Measurements from ENCODE around the gene KCNK2. TPM values are rescaled to one million over a fixed set of nuclear protein-coding genes. Genes with fewer than 3 reads are reported as not detected.

The KCNK2 gene
- total RNA-seq, 2 experiments from 2014 or later, result not detected

GRCh38 chr1:215113776-215114153 lies 31.2 kb downstream of the KCNK2 start:
- Mint-ChIP-seq H3K27ac (no peak overlapping the region), H3K36me3 (ENCODE audit: low read depth) (no peaks in the 10 kb centered on the region), H3K4me1 (no peaks in the 10 kb centered on the region), H3K9me3 (peaks cover 2% of the 10 kb centered on the region), H3K4me3 (no peak overlapping the region), H3K27me3 (no peaks in the 10 kb centered on the region)
- ChIA-PET POLR2A (no interaction called here), CTCF (no interaction called here)
- DNase-seq, result no peak

- H3K4me3 Mint-ChIP-seq, result no peak overlapping the region
- peaks cover 2% of the 10 kb centered on the region for H3K9me3 Mint-ChIP-seq
- ChIA-PET POLR2A (no interaction called here), CTCF (no interaction called here)
- no peak overlapping the region for H3K27ac Mint-ChIP-seq
- no peaks in the 10 kb centered on the region for H3K36me3 Mint-ChIP-seq (ENCODE audit: low read depth)
- no peak for DNase-seq
- H3K27me3 Mint-ChIP-seq, result no peaks in the 10 kb centered on the region
- no peaks in the 10 kb centered on the region for H3K4me1 Mint-ChIP-seq
These were observed 31.8 kb downstream of the KCNK2 start for GRCh38 chr1:215114154-215114933.

GRCh38 chr1:215115760-215116159 lies 33.2 kb downstream of the KCNK2 start:
- POLR2A ChIA-PET, result no interaction called here
- no peak overlapping the region for H3K27ac Mint-ChIP-seq
- CTCF ChIA-PET, result interaction anchor here (0.7 kb wide), 2 partner anchors 9 to 68 kb away, joined by 3 read pairs; no protein-coding TSS in a partner anchor
- DNase-seq, result no peak
- no peaks in the 10 kb centered on the region for H3K27me3 Mint-ChIP-seq
- H3K9me3 Mint-ChIP-seq, result no peaks in the 10 kb centered on the region
- no peaks in the 10 kb centered on the region for H3K36me3 Mint-ChIP-seq (ENCODE audit: low read depth)
- H3K4me1 Mint-ChIP-seq, result no peaks in the 10 kb centered on the region
- no peak overlapping the region for H3K4me3 Mint-ChIP-seq

GRCh38 chr1:215118081-215118480 lies 35.5 kb downstream of the KCNK2 start:
- no peak overlapping the region for H3K27ac Mint-ChIP-seq
- H3K27me3 Mint-ChIP-seq, result no peaks in the 10 kb centered on the region
- DNase-seq, result no peak
- POLR2A ChIA-PET, result no interaction called here
- H3K9me3 Mint-ChIP-seq, result no peaks in the 10 kb centered on the region
- H3K4me3 Mint-ChIP-seq, result no peak overlapping the region
- H3K36me3 Mint-ChIP-seq (ENCODE audit: low read depth), result no peaks in the 10 kb centered on the region
- no peaks in the 10 kb centered on the region for H3K4me1 Mint-ChIP-seq
- CTCF ChIA-PET, result no interaction called here

GRCh38 chr1:215119056-215119455 lies 36.5 kb downstream of the KCNK2 start:
- Mint-ChIP-seq H3K27ac (no peak overlapping the region), H3K27me3 (no peaks in the 10 kb centered on the region), H3K9me3 (no peaks in the 10 kb centered on the region), H3K36me3 (ENCODE audit: low read depth) (no peaks in the 10 kb centered on the region), H3K4me3 (no peak overlapping the region), H3K4me1 (no peaks in the 10 kb centered on the region)
- POLR2A ChIA-PET, result no interaction called here
- DNase-seq, result no peak
- CTCF ChIA-PET, result no interaction called here

- CTCF ChIA-PET, result no interaction called here
- no peak overlapping the region for H3K27ac Mint-ChIP-seq
- no peak overlapping the region for H3K4me3 Mint-ChIP-seq
- no peaks in the 10 kb centered on the region for H3K4me1 Mint-ChIP-seq
- POLR2A ChIA-PET, result no interaction called here
- no peaks in the 10 kb centered on the region for H3K36me3 Mint-ChIP-seq (ENCODE audit: low read depth)
- no peak for DNase-seq
- no peaks in the 10 kb centered on the region for H3K9me3 Mint-ChIP-seq
- no peaks in the 10 kb centered on the region for H3K27me3 Mint-ChIP-seq
These were observed 37.3 kb downstream of the KCNK2 start for GRCh38 chr1:215119719-215120365.

- Mint-ChIP-seq H3K27me3 (no peaks in the 10 kb centered on the region), H3K4me1 (no peaks in the 10 kb centered on the region), H3K9me3 (no peaks in the 10 kb centered on the region)
These were observed 46.0 kb downstream of the KCNK2 start for GRCh38 chr1:215128504-215128903.

GRCh38 chr1:215131291-215131690 lies 48.8 kb downstream of the KCNK2 start:
- Mint-ChIP-seq H3K27ac (no peak overlapping the region), H3K36me3 (ENCODE audit: low read depth) (no peaks in the 10 kb centered on the region), H3K27me3 (no peaks in the 10 kb centered on the region), H3K4me1 (no peaks in the 10 kb centered on the region), H3K4me3 (no peak overlapping the region), H3K9me3 (no peaks in the 10 kb centered on the region)
- ChIA-PET CTCF (no interaction called here), POLR2A (no interaction called here)
- no peak for DNase-seq

More at GRCh38 chr1:215128504-215128903, 46.0 kb downstream of the KCNK2 start:
- POLR2A ChIA-PET, result no interaction called here
- no peak overlapping the region for H3K4me3 Mint-ChIP-seq
- no peaks in the 10 kb centered on the region for H3K36me3 Mint-ChIP-seq (ENCODE audit: low read depth)
- CTCF ChIA-PET, result no interaction called here
- H3K27ac Mint-ChIP-seq, result no peak overlapping the region
- no peak for DNase-seq

GRCh38 chr1:215132156-215132555 lies 49.6 kb downstream of the KCNK2 start:
- ChIA-PET CTCF (no interaction called here), POLR2A (no interaction called here)
- no peaks in the 10 kb centered on the region for H3K36me3 Mint-ChIP-seq (ENCODE audit: low read depth)

GRCh38 chr1:215133532-215133931 lies 51.0 kb downstream of the KCNK2 start:
- no peaks in the 10 kb centered on the region for H3K9me3 Mint-ChIP-seq
- POLR2A ChIA-PET, result no interaction called here

More at GRCh38 chr1:215132156-215132555, 49.6 kb downstream of the KCNK2 start:
- H3K9me3 Mint-ChIP-seq, result no peaks in the 10 kb centered on the region
- H3K27me3 Mint-ChIP-seq, result no peaks in the 10 kb centered on the region
- no peak overlapping the region for H3K4me3 Mint-ChIP-seq
- H3K4me1 Mint-ChIP-seq, result no peaks in the 10 kb centered on the region
- H3K27ac Mint-ChIP-seq, result no peak overlapping the region
- DNase-seq, result no peak

GRCh38 chr1:215137985-215138384 lies 55.4 kb downstream of the KCNK2 start:
- no peak overlapping the region for H3K27ac Mint-ChIP-seq
- no peaks in the 10 kb centered on the region for H3K36me3 Mint-ChIP-seq (ENCODE audit: low read depth)
- no peak overlapping the region for H3K4me3 Mint-ChIP-seq
- CTCF ChIA-PET, result no interaction called here
- no peaks in the 10 kb centered on the region for H3K9me3 Mint-ChIP-seq
- no peaks in the 10 kb centered on the region for H3K4me1 Mint-ChIP-seq
- DNase-seq, result no peak
- POLR2A ChIA-PET, result no interaction called here
- H3K27me3 Mint-ChIP-seq, result no peaks in the 10 kb centered on the region

More at GRCh38 chr1:215133532-215133931, 51.0 kb downstream of the KCNK2 start:
- H3K4me3 Mint-ChIP-seq, result no peak overlapping the region
- CTCF ChIA-PET, result no interaction called here
- no peaks in the 10 kb centered on the region for H3K4me1 Mint-ChIP-seq
- no peaks in the 10 kb centered on the region for H3K36me3 Mint-ChIP-seq (ENCODE audit: low read depth)
- H3K27ac Mint-ChIP-seq, result no peak overlapping the region
- H3K27me3 Mint-ChIP-seq, result no peaks in the 10 kb centered on the region
- DNase-seq, result no peak

- Mint-ChIP-seq H3K4me1 (no peaks in the 10 kb centered on the region), H3K36me3 (ENCODE audit: low read depth) (no peaks in the 10 kb centered on the region), H3K4me3 (no peak overlapping the region)
These were observed 57.6 kb downstream of the KCNK2 start for GRCh38 chr1:215140135-215140534.

GRCh38 chr1:215141460-215141859 lies 58.9 kb downstream of the KCNK2 start:
- ChIA-PET CTCF (no interaction called here), POLR2A (no interaction called here)
- no peak for DNase-seq
- Mint-ChIP-seq H3K4me1 (no peaks in the 10 kb centered on the region), H3K36me3 (ENCODE audit: low read depth) (no peaks in the 10 kb centered on the region), H3K27me3 (no peaks in the 10 kb centered on the region), H3K4me3 (no peak overlapping the region), H3K27ac (no peak overlapping the region), H3K9me3 (no peaks in the 10 kb centered on the region)

More at GRCh38 chr1:215140135-215140534, 57.6 kb downstream of the KCNK2 start:
- ChIA-PET POLR2A (no interaction called here), CTCF (no interaction called here)
- Mint-ChIP-seq H3K9me3 (no peaks in the 10 kb centered on the region), H3K27ac (no peak overlapping the region), H3K27me3 (no peaks in the 10 kb centered on the region)
- DNase-seq, result no peak

GRCh38 chr1:215143497-215143896 lies 61.0 kb downstream of the KCNK2 start:
- ChIA-PET POLR2A (no interaction called here), CTCF (no interaction called here)
- H3K27ac Mint-ChIP-seq, result no peak overlapping the region
- no peaks in the 10 kb centered on the region for H3K27me3 Mint-ChIP-seq
- no peak overlapping the region for H3K4me3 Mint-ChIP-seq
- H3K4me1 Mint-ChIP-seq, result no peaks in the 10 kb centered on the region
- H3K36me3 Mint-ChIP-seq (ENCODE audit: low read depth), result no peaks in the 10 kb centered on the region
- no peaks in the 10 kb centered on the region for H3K9me3 Mint-ChIP-seq
- DNase-seq, result no peak
